Motor neuron (in vitro differentiated cells): ENCODE measurements around the gene CAMTA1. TPM values are rescaled to one million over a fixed set of nuclear protein-coding genes. Genes with fewer than 3 reads are reported as not detected.
"Not testable (repeated sequence)": the region's sequence is repeated elsewhere in the genome, so short reads cannot be mapped to it uniquely, and the experiment has no call there.

Source experiments
- ATAC-seq, 8 experiments: fragments of 200-7000 bp; cut with Tn5 transposase; replicated peaks in 6 of 8; 2 replicates each; pipeline ENCODE4 v1.8.0; 2021; ENCODE audit warnings: mild to moderate bottlenecking in 8 of 8, moderate library complexity in 8 of 8
- H3K27ac ChIP-seq, 2 donors: fragments of 250-450 bp; sonication (Bioruptor Pico); 2 replicates each; pipeline ENCODE4 v1.9.0; 2021; ENCODE audit warnings: antibody characterized with exemption in 2 of 2, mild to moderate bottlenecking in 2 of 2, moderate library complexity in 1 of 2
- H3K4me1 ChIP-seq, 2 donors: fragments of 250-450 bp; sonication (Bioruptor Pico); replicated peaks in 1 of 2; 2 replicates each; pipeline ENCODE4 v1.6.1; 2021; ENCODE audit warnings: antibody characterized with exemption in 2 of 2, mild to moderate bottlenecking in 2 of 2, moderate library complexity in 1 of 2
- H3K4me3 ChIP-seq, 5 donors: fragments of 250-450 bp; sonication (Bioruptor Pico); 2 replicates each; pipeline ENCODE4 v1.9.0; 2021; ENCODE audit warnings: antibody characterized with exemption in 5 of 5, mild to moderate bottlenecking in 5 of 5, moderate library complexity in 4 of 5
- WGBS, 10 experiments: fragments of 450-650 bp; shearing (Covaris generic); methylation state at CpG; one replicate each; pipeline ENCODE4 v1.0.0; 2022; 5-methylcytosine and 5-hydroxymethylcytosine counted together
- in situ Hi-C, 9 experiments: fragments of 400-800 bp; cut with MboI; loops; one replicate each; pipeline ENCODE4 v1.15.0; 2021; ENCODE audit warnings: low sequenced_read_pairs in 9 of 9, low pct_unique_long_range_greater_than_20kb in 2 of 9; ENCODE audit not compliant: unreplicated experiment in 9 of 9
- total RNA-seq, 8 experiments: library from RNA; unstranded; fragments of 300-600 nt; gene quantifications; 2 replicates each; pipeline versions ENCODE4 v1.2.3 to v1.2.4, GENCODE V29; 2022

CAMTA1 gene
- total RNA-seq, 8 experiments from 2014 or later = 38.5 to 145 (median 77.6) TPM

DNA sequence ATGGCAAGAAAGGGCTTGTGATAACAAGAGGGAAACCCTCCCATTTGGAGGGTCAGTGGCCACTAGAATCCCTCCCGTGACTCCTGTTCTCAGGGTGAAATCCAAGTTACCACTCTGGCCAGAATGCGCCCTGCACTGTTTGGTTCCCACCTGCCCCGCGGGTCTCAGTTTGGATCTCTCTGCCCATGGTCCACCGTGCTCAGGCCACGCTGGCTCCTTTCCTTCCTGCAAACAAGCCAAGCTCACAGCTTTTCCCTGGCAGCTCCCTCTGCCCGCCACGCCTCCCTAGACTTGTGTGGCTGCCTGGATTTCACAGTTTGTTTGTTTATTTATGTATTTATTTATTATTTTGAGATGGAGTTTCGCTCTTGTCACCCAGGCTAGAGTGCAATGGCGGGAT is 806.3 kb downstream of the CAMTA1 start:
- in situ Hi-C loops = no loop called here
- H3K27ac ChIP-seq = no peak overlapping the region
- H3K4me1 ChIP-seq = peaks cover 39% of the 10 kb centered on the region in 2 donors
- H3K4me3 ChIP-seq = no peak overlapping the region
- ATAC-seq = no peak
- WGBS, 10 experiments = 40 to 100% (median 90%) methylated on average over 1 to 10 of the region's 10 CpGs; no CpG with 5 or more reads in 4 of the 10 experiments

DNA sequence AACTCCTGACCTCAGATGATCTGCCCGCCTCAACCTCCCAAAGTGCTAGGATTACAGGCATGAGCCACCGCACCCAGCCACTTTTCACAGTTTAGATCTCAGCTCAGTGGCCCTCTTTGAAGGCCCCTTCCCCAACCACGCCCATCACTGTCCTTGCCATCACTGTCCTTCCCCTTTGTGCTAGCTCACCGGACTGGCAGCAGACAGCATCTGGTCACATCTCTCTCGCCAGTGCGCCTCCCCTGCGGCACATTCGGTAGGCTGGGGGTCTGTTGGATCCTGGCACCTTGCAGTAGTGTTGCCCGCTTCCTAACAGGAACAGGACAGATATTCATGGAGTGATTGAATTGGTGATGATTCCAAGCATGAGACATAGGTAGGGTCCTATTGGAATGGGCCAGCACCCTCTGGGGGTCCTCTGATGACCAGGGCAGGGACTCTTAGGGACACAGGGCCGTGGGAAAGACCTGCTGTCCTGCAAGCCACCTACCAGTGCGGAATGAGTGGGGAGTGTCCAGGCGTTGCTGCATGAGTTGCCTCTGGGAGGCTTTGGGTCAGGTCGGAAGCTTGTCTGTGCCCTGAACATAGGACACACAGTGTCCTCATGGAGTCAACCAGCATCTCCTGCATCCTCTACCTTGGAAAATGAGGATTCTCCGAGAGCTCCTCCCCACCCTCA is 807.0 kb downstream of the CAMTA1 start:
- in situ Hi-C loops = no loop called here
- WGBS, 10 experiments = 20 to 100% (median 84%) methylated on average over 1 to 11 of the region's 14 CpGs; no CpG with 5 or more reads in 2 of the 10 experiments
- H3K27ac ChIP-seq = no peak overlapping the region
- H3K4me1 ChIP-seq = peaks cover 42 to 43% of the 10 kb centered on the region in 2 donors
- no peak overlapping the region for H3K4me3 ChIP-seq
- no peak for ATAC-seq

DNA sequence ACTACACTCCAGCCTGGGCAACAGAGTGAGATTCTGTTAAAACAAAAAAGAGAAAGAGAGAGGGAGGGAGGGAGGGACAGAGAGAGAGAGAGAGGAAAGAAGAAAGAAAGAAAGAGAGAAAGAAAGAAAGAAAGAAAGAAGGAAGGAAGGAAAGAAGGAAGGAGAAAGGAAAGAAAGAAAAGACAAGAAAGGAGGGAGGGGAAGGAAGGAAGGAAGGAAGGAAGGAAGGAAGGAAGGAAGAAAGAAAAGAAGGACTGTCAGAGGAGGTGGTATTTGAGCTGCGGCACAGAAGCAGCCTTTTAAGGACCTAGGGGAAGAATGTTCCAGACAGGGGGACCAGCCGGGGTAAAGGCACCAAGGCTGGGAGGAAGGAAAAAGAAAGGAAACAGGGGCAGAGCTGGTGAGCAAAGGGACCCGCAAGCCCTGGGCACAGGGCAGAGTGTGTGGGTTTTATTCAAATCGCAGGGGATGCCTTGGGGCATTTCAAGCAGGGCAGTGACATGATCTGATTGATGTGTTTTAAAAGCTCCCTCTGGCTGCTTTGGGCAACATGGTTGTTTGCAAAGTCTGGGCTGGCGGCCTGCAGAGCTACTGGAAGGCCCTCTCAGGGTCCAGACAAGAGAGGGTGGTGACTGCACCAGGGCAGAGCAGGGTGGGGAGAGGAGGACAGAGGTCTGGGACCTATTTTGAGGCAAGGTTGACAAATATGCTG is 808.9 kb downstream of the CAMTA1 start:
- Histone ChIP-seq H3K4me3 (no peak overlapping the region), H3K27ac (no peak overlapping the region), H3K4me1 (peaks cover 34 to 40% of the 10 kb centered on the region in 2 donors)
- in situ Hi-C loops = no loop called here
- WGBS, 10 experiments = 20 to 70% (median 45%) methylated on average over 1 to 5 of the region's 5 CpGs; no CpG with 5 or more reads in 4 of the 10 experiments
- ATAC-seq = peak in 6 of 8 experiments; percentile 26 to 76 (median 51)

DNA sequence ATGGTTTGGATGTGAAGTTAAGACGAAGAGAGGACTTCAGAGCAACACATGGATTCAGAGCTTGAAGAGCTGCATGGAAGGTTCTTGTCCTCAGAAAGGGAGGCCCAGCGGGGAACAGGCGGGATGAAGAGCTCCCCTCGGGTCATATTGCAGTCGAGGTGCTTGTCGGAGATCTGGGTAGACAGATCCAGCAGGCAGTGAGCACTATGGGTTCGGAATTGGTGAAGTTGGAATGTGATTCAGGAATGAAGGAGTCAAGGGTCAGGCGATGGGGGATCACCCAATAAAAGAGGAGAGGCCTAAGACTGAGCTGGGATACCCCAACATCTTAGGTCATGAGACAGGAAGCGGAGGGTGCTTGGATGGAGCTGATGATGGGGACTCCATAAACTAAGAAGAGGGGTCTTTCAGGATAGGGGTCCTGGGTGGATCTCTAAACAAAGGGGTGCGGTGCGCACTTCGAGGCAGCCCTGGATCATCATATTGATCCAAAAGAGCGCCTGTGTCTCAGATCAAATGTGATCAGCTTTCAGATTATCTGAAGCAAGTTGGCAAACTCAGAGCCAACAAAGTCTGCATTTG is 809.6 kb downstream of the CAMTA1 start:
- ATAC-seq = no peak
- in situ Hi-C loops = no loop called here
- Histone ChIP-seq H3K4me3 (no peak overlapping the region), H3K27ac (no peak overlapping the region), H3K4me1 (peaks cover 27 to 34% of the 10 kb centered on the region in 2 donors)
- 49 to 100% (median 83%) methylated on average over 3 to 13 of the region's 13 CpGs; no CpG with 5 or more reads in 3 of the 10 experiments for WGBS, 10 experiments

DNA sequence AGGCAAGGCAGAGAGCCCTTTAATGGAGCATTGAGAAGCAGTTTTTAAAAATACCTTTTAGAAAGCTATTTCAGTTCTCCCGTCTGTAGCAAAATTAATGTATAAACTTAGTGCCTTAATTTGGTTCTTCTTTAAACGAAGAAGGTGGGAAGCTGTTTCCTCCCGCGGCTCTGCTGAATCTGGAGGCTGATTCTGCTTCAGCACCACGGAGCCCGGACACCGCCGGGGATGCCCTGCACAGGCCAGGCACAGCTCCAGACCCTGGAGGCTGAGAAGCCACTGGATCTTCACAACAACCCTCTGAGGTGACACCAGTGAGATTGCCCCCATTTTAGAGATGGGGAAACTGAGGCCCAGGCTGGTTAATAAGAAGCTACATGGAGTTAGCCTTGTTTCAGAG is 810.1 kb downstream of the CAMTA1 start:
- no peak overlapping the region for H3K27ac ChIP-seq
- in situ Hi-C loops = no loop called here
- no peak for ATAC-seq
- peaks cover 22 to 29% of the 10 kb centered on the region in 2 donors for H3K4me1 ChIP-seq
- WGBS, 10 experiments = 18 to 91% (median 66%) methylated on average over 2 to 8 of the region's 8 CpGs; no CpG with 5 or more reads in 4 of the 10 experiments
- H3K4me3 ChIP-seq = no peak overlapping the region

DNA sequence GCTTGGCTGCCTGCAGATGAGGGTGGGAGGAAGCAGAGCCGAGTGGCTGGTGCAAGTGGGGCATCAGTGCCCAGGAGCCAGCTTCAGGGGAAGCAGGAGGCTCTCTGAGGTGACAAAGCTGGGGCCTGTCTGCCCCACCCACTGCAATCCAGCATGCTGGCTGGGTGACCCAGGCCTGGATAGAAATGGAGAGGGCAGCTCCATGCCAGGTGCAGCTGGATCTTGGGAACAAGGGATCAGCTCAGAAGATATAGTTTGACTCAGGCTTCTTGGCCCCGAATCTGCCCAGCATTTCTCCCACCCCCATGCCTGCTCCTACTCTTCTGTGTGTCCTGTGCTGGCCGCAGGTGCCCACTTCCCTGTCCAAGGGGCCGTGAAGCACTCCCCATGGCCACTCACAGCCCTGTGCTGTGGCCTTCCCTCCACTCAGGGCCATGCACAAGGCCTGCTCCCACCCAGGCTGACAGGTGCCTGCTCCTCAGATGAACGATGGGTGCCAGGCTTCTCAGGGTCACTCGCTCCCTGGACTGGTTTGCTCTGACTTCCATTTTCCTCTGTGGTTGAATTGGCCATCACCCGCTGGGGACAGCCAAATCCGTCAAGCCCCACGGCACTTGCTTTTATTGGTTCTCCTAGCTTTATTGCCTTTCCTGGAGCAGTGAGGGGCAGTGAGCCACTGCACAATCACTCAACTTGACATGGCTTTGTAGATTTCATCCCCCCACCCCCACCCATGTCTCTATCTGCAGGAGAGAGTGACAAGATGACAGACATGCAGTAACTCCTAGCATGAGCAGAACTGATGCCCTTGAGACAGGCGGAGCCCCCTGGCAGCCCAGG is 811.1 kb downstream of the CAMTA1 start:
- peak overlapping the region; percentile 27 to 33 for H3K27ac ChIP-seq
- in situ Hi-C loops = no loop called here
- peak in 5 of 8 experiments; percentile 54 to 88 (median 70) for ATAC-seq
- 13 to 79% (median 34%) methylated on average over 2 to 7 of the region's 10 CpGs; no CpG with 5 or more reads in 2 of the 10 experiments for WGBS, 10 experiments
- peaks cover 22 to 28% of the 10 kb centered on the region in 2 donors for H3K4me1 ChIP-seq
- H3K4me3 ChIP-seq = no peak overlapping the region

DNA sequence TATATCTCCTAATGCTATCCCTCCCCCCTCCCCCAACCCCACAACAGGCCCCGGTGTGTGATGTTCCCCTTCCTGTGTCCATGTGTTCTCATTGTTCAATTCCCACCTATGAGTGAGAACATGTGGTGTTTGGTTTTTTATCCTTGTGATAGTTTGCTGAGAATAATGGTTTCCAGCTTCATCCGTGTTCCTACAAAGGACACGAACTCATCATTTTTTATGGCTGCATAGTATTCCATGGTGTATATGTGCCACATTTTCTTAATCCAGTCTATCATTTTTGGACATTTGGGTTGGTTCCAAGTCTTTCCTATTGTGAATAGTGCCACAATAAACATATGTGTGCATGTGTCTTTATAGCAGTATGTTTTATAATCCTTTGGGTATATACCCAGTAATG is 812.8 kb downstream of the CAMTA1 start:
- 20 to 100% (median 100%) methylated on average over 1 to 2 of the region's 3 CpGs; no CpG with 5 or more reads in 5 of the 10 experiments for WGBS, 10 experiments
- H3K27ac ChIP-seq, H3K4me3 ChIP-seq, in situ Hi-C loops, ATAC-seq: not testable (repeated sequence)
- peaks cover 22 to 28% of the 10 kb centered on the region in 2 donors for H3K4me1 ChIP-seq

DNA sequence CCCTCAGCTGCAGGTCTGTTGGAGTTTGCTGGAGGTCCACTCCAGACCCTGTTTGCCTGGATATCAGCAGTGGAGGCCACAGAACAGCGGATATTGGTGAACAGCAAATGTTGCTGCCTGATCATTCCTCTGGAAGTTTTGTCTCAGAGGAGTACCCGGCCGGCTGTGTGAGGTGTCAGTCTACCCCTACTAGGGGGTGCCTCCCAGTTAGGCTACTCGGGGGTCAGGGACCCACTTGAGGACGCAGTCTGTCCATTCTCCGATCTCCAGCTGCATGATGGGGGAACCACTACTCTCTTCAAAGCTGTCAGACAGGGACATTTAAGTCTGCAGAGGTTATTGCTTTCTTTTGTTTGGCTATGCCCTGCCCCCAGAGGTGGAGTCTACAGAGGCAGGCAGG is 819.7 kb downstream of the CAMTA1 start:
- ATAC-seq, in situ Hi-C loops, H3K27ac ChIP-seq, H3K4me3 ChIP-seq: not testable (repeated sequence)
- WGBS, 10 experiments = 73 to 95% (median 85%) methylated on average over 2 to 6 of the region's 6 CpGs; no CpG with 5 or more reads in 6 of the 10 experiments
- peaks cover 10 to 21% of the 10 kb centered on the region in 2 donors for H3K4me1 ChIP-seq

DNA sequence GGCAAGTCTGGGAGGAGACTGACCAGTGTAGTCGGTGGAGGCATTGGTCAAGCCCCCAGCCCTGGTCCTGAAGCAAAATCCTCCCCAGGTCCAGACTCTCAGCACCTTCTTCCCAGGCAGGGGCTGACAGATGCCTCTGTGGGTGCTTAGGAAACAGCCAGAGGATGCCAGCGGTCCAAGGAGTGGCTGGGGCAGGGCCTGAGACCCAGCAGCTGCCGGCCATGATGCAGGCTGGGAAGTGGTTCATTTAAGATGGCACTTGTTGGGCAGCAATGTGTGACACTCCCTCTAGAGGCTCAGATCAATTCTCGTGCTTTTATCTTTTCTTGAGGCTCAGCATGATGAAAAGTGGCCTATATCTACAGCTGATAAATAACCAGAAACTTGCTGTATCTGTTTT is 820.8 kb downstream of the CAMTA1 start:
- peak overlapping the region in 1 of 2 donors; percentile 11 for H3K27ac ChIP-seq
- 0 to 66% (median 57%) methylated on average over 1 to 4 of the region's 4 CpGs; no CpG with 5 or more reads in 6 of the 10 experiments for WGBS, 10 experiments
- no peak for ATAC-seq
- H3K4me3 ChIP-seq = no peak overlapping the region
- in situ Hi-C loops = no loop called here
- peaks cover 10 to 21% of the 10 kb centered on the region in 2 donors for H3K4me1 ChIP-seq

DNA sequence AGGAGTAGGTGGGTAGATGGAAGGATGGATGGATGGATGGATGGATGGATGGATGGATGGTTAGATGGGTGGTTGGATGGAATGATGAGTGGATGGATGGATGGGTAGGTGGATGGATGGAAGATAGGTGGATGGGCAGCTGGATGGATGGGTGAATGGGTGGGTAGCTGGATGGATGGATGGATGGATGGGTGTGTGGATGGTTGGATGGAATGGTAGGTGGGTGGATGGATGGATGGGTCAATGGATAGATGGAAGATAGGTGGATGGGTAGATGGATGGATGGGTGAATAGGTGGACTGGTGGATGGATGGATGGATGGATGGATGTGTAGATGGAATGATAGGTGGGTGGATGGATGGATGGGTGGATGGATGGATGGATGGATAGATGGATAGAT is 821.8 kb downstream of the CAMTA1 start:
- Histone ChIP-seq H3K27ac (no peak overlapping the region), H3K4me1 (peaks cover 10 to 21% of the 10 kb centered on the region in 2 donors), H3K4me3 (no peak overlapping the region)
- ATAC-seq = no peak
- in situ Hi-C loops = no loop called here

DNA sequence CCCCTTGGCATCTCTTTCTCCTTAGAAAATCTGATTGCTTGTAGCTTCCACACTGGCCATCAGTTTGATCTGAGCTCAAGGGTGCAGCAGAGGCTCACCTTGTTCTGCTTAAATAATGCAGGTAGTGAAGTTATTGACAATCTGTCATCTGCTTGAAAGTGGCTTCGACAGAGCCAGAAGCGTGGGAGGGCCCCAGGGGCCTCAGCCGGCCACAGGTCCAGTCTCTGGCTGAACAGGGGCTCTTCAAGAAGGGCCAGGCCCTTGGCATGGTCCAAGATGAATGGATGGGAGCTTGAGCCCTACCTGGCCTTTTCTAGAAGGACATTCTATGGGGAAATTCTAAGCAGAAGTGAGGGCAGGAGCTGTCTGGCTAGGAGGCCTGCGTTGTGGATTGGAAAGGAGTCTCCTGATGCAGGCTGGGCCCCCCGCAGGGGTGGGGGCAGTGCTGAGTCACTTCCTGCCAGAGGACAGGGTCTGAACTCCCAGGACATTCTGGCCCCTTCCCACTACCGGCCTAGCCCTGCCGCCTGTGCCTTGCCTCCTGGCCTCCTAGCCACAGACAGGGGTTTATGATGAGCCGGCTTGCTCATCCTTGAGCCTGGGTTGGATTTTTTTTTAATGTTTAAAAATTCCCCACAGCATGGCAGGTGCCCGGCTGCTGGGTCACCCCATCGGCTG is 823.5 kb downstream of the CAMTA1 start:
- Histone ChIP-seq H3K27ac (peak overlapping the region; percentile 2 to 50), H3K4me3 (no peak overlapping the region), H3K4me1 (peaks cover 17 to 21% of the 10 kb centered on the region in 2 donors)
- in situ Hi-C loops = no loop called here
- peak in 5 of 8 experiments; percentile 83 to 92 (median 88) for ATAC-seq
- 0 to 90% (median 46%) methylated on average over 2 to 7 of the region's 10 CpGs; no CpG with 5 or more reads in 3 of the 10 experiments for WGBS, 10 experiments
